Kidney epithelial cell (primary cell): ENCODE results near the gene FDXR. TPM values are rescaled to one million over a fixed set of nuclear protein-coding genes. Genes with fewer than 3 reads are reported as not detected.

Experiments used
- DNase-seq: peaks from one replicate; pipeline ENCODE4 v3.0.0-alpha.2; 2010; ENCODE audit warnings: low read depth
- H3K27me3 ChIP-seq: 2 replicates; pipeline ENCODE4 v1.6.0; 2011; ENCODE audit warnings: low read length; ENCODE audit not compliant: control insufficient read depth, insufficient read depth
- H3K36me3 ChIP-seq: 2 replicates; pipeline ENCODE4 v1.5.1; 2011; ENCODE audit warnings: low read length; ENCODE audit not compliant: control insufficient read depth, insufficient read depth
- H3K4me3 ChIP-seq: 2 replicates; pipeline ENCODE4 v1.5.1; 2011; ENCODE audit warnings: low read depth, mild to moderate bottlenecking, control low read depth, low read length
- CTCF ChIP-seq: IDR thresholded peaks from 2 replicates; pipeline ENCODE4 v1.5.1; 2011; ENCODE audit warnings: mild to moderate bottlenecking, moderate library complexity, low read length, control low read depth, inconsistent platforms; ENCODE audit not compliant: insufficient read depth, poor library complexity, severe bottlenecking
- total RNA-seq: library from RNA; depleted of rRNA; stranded (reverse); fragments of >200 nt; gene quantifications from 2 replicates; pipeline ENCODE4 v1.2.3, GENCODE V29; 2015

FDXR gene
- total RNA-seq, 1 donor from 2014 or later: 34.0 TPM

GRCh38 chr17:74903034-74903433 lies 30.2 kb upstream of the FDXR start:
- no peak for DNase-seq
- no peak overlapping the region for H3K4me3 ChIP-seq
- peaks cover 4% of the 10 kb centered on the region for H3K27me3 ChIP-seq
- H3K36me3 ChIP-seq: no peaks in the 10 kb centered on the region
- no peak for TF ChIP-seq CTCF

GRCh38 chr17:74901353-74902135 lies 28.8 kb upstream of the FDXR start:
- Histone ChIP-seq H3K36me3 (no peaks in the 10 kb centered on the region), H3K4me3 (no peak overlapping the region), H3K27me3 (peaks cover 5% of the 10 kb centered on the region)
- no peak for DNase-seq
- TF ChIP-seq CTCF: no peak

GRCh38 chr17:74900208-74900607 lies 27.4 kb upstream of the FDXR start:
- no peak for DNase-seq
- Histone ChIP-seq H3K4me3 (no peak overlapping the region), H3K36me3 (no peaks in the 10 kb centered on the region), H3K27me3 (peaks cover 8% of the 10 kb centered on the region)
- no peak for TF ChIP-seq CTCF

- Histone ChIP-seq H3K36me3 (no peaks in the 10 kb centered on the region), H3K4me3 (no peak overlapping the region), H3K27me3 (peaks cover 19% of the 10 kb centered on the region)
- no peak for TF ChIP-seq CTCF
- DNase-seq: no peak
These were observed 25.7 kb upstream of the FDXR start for GRCh38 chr17:74898376-74898946.

- Histone ChIP-seq H3K36me3 (no peaks in the 10 kb centered on the region), H3K27me3 (peaks cover 50% of the 10 kb centered on the region), H3K4me3 (no peak overlapping the region)
- DNase-seq: no peak
- no peak for TF ChIP-seq CTCF
These were observed 21.3 kb upstream of the FDXR start for GRCh38 chr17:74893936-74894671.
